Fibroblast of mammary gland (primary cell): ENCODE data around the gene LSMEM2.

Source experiments
- DNase-seq: peaks from one replicate; pipeline ENCODE4 v3.0.0-alpha.2; 2010; ENCODE audit warnings: low read depth
- H3K4me3 ChIP-seq: 2 replicates; pipeline ENCODE4 v1.5.1; 2011; ENCODE audit warnings: low read depth, mild to moderate bottlenecking, low read length, moderate library complexity; ENCODE audit not compliant: control insufficient read depth
- CTCF ChIP-seq: conservative IDR thresholded peaks from 2 replicates; pipeline ENCODE4 v1.5.1; 2011; ENCODE audit warnings: low read depth, low read length, inconsistent platforms; ENCODE audit not compliant: control insufficient read depth, insufficient read depth

The LSMEM2 gene

GRCh38 chr3:50314342-50314741, 35.5 kb downstream of the LSMEM2 start:
- TF ChIP-seq CTCF: no peak
- no peak overlapping the region for H3K4me3 ChIP-seq
- no peak for DNase-seq

- no peak for DNase-seq
- TF ChIP-seq CTCF: no peak
- H3K4me3 ChIP-seq: no peak overlapping the region
Observed at GRCh38 chr3:50314816-50315215, 35.9 kb downstream of the LSMEM2 start.

GRCh38 chr3:50316657-50317242, 37.9 kb downstream of the LSMEM2 start:
- TF ChIP-seq CTCF: no peak
- no peak overlapping the region for H3K4me3 ChIP-seq
- peak; percentile 53 for DNase-seq

- H3K4me3 ChIP-seq: no peak overlapping the region
- DNase-seq: no peak
- no peak for TF ChIP-seq CTCF
Observed at GRCh38 chr3:50317300-50317699, 38.4 kb downstream of the LSMEM2 start.

- no peak for TF ChIP-seq CTCF
- DNase-seq: no peak
- no peak overlapping the region for H3K4me3 ChIP-seq
Observed at GRCh38 chr3:50318163-50318562, 39.3 kb downstream of the LSMEM2 start.

GRCh38 chr3:50318615-50319014, 39.7 kb downstream of the LSMEM2 start:
- no peak for DNase-seq
- no peak overlapping the region for H3K4me3 ChIP-seq
- no peak for TF ChIP-seq CTCF
